Subcutaneous preadipocyte (primary cell): ENCODE measurements around the gene TMEM235. TPM values are rescaled to one million over a fixed set of nuclear protein-coding genes. Genes with fewer than 3 reads are reported as not detected.

Experiments
- small RNA-seq: library from RNA; depleted of rRNA; stranded (forward); fragments of <200 nt; gene quantifications from one replicate; pipeline ENCODE3, GENCODE V24; 2012
- total RNA-seq: library from RNA; depleted of rRNA; stranded (reverse); fragments of >200 nt; gene quantifications from 2 replicates; pipeline ENCODE4 v1.2.3, GENCODE V29; 2012

The TMEM235 gene
- total RNA-seq: not detected in 2 replicates

DNA sequence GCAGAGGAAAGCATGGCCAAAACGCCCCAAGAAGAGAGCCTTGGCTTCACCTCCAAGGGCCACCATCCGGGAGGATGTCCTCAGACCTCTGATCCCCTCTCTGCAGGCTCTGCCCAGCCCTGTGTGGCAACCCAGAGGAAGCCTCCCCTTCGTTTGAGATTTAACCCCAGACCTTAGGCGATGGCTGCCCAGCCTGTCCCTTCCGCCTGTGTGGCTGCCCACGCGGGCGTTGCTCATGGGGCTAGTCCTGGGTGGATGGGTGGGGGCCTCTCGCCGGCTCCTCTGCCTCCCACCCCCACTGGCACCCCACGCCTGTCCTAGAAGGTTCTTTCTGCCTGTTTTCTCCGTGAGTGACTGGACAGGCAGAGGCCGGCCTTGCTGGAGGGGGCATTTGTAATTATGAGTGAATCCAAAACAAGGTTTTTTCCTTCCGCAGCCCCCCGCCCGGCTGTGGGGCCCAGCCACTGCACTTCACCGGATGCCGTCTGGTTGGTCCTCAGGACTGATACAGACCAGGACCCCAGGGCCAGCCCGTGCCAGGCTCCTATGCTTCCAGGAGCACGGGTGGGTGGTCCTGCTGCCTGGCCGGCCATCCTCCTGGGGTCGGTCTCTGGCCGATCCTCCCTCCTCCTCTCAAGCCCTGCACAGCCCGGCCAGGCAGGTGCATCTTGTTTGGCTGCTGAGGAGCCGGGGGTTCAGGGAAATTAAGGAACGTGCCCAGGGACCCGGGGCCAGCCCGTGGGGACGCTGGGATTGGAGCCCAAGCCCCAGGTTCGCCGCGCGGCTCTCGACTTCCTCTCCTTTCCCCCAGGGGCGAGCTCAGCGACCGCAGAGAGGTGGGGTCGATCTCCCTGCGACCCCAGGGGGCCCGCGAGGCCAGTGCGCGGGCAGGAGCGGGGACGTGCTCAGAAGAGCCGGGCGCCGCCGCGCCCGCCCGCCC lies at the start of gene TMEM235:
Gene TMEM235 (plus strand): TSS at position 636 of the 940 bp plus-strand sequence. CDS start 393 bp downstream, outside the sequence.

DNA sequence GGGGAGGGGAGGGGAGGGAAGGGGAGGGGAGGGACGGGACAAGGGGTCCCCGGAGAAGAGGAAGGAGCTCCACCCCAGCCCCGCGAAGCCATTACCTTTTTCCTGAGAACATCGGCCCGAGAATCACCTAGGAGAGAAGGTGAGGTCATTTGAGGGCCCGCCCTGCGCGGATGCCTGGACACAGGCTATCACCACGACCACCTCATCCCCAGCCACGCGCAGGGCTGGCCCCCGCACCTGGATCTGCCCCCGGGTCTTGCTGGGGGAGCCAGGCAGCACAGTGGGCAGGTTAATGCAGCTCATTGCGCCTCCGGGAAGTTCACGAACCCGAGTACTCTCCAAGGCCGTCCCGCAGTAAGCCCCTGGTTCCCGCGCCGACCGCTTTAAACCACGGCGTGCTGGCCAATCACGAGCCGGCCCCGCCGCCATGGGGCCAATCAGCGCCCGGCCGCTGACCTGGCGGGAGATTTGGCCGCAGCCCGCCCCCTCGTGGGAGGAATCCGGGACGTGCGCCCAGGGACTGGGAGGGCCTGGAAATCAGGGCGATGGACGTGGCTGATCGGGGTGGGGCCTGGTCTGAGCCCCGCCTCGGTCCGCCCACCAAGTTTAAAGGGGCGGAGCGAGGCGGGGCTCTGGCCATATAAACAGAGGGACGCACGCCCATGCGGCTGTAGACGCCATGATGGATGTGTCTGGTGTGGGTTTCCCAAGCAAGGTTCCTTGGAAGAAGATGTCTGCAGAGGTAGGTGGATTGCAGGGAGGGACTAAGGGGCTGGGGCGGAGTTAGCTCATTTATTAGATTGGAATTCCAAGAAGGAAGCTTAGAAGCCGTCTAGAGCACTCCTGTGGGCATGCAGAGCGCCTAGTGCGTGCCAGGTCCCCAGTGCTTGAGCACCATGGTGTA lies 44.5 kb upstream of the TMEM235 start, which contains the start of the genes AFMID and TK1:
Gene AFMID (plus strand): TSS at position 671 of the 904 bp plus-strand sequence. CDS start 9 bp downstream, at position 680.
Gene TK1 (minus strand): TSS at position 361 of the 904 bp plus-strand sequence. CDS start 58 bp downstream, at position 303.

DNA sequence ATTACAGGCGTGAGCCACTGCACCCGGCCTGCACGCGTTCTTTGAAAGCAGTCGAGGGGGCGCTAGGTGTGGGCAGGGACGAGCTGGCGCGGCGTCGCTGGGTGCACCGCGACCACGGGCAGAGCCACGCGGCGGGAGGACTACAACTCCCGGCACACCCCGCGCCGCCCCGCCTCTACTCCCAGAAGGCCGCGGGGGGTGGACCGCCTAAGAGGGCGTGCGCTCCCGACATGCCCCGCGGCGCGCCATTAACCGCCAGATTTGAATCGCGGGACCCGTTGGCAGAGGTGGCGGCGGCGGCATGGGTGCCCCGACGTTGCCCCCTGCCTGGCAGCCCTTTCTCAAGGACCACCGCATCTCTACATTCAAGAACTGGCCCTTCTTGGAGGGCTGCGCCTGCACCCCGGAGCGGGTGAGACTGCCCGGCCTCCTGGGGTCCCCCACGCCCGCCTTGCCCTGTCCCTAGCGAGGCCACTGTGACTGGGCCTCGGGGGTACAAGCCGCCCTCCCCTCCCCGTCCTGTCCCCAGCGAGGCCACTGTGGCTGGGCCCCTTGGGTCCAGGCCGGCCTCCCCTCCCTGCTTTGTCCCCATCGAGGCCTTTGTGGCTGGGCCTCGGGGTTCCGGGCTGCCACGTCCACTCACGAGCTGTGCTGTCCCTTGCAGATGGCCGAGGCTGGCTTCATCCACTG lies 17.3 kb upstream of the TMEM235 start, which contains the start of gene BIRC5:
Gene BIRC5 (plus strand): TSS at position 238 of the 690 bp plus-strand sequence. CDS start 64 bp downstream, at position 302.

Small RNA genes within 50 kb of the gene (small RNA-seq; reads per million reads assigned to genes)
- not detected for gene AC087645.1

Other genes starting within 250 kb of the TMEM235 start
- 2.7 TPM in 1 of 2 replicates, not detected in the other for gene TMC6, start 102.9 kb upstream of the TMEM235 start, total RNA-seq
- not detected in 2 replicates for gene TMC8, start 100.9 kb upstream of the TMEM235 start, total RNA-seq
- not detected in 2 replicates for gene C17orf99, start 85.2 kb upstream of the TMEM235 start, total RNA-seq
- 1.5 and 1.8 TPM in 2 replicates for gene SYNGR2, start 63.0 kb upstream of the TMEM235 start, total RNA-seq
- gene TK1, start 44.6 kb upstream of the TMEM235 start, total RNA-seq: 96.3 and 101 TPM in 2 replicates
- 22.4 and 22.9 TPM in 2 replicates for gene AFMID, start 44.3 kb upstream of the TMEM235 start, total RNA-seq
- gene BIRC5, start 17.4 kb upstream of the TMEM235 start, total RNA-seq: 62.5 and 86.4 TPM in 2 replicates
- 47.3 and 107 TPM in 2 replicates for gene SOCS3, start 128.4 kb downstream of the TMEM235 start, total RNA-seq
- gene PGS1, start 147.0 kb downstream of the TMEM235 start, total RNA-seq: 31.7 and 34.2 TPM in 2 replicates